Breast epithelium (tissue), 4 donors: ENCODE measurements around the gene BRD1. TPM values are rescaled to one million over a fixed set of nuclear protein-coding genes. Genes with fewer than 3 reads are reported as not detected.

Source experiments
- DNase-seq, 2 donors: peaks; one replicate each; pipeline ENCODE4 v3.0.0-alpha.2; 2019; ENCODE audit warnings: low spot score in 2 of 2
- H3K27ac ChIP-seq, 2 donors: fragments of 200-600 bp; sonication (generic) in 1 of 2; one replicate each; pipeline ENCODE4 v1.5.1; 2016 to 2019; ENCODE audit warnings: mild to moderate bottlenecking in 1 of 2
- H3K27me3 ChIP-seq, 2 donors: fragments of 200-600 bp; sonication (generic) in 1 of 2; one replicate each; pipeline versions ENCODE4 v1.5.1 to v1.6.0; 2017 to 2019; ENCODE audit warnings: control low read depth in 1 of 2, mild to moderate bottlenecking in 1 of 2
- H3K36me3 ChIP-seq: fragments of 200-600 bp; one replicate; pipeline ENCODE4 v1.5.1; 2019
- H3K4me1 ChIP-seq, 2 donors: fragments of 200-600 bp; sonication (generic); one replicate each; pipeline ENCODE4 v1.5.1; 2016 to 2019; ENCODE audit warnings: control low read depth in 1 of 2
- H3K4me3 ChIP-seq, 3 donors: fragments of 200-600 bp; sonication (generic); 1 replicate in 2 of 3; 2 replicates in 1 of 3; pipeline ENCODE4 v1.5.1; 2016 to 2019; ENCODE audit warnings: mild to moderate bottlenecking in 3 of 3, moderate library complexity in 2 of 3
- H3K9me3 ChIP-seq, 2 donors: fragments of 200-600 bp; sonication (generic) in 1 of 2; one replicate each; pipeline ENCODE4 v1.5.1; 2016 to 2019; ENCODE audit warnings: control low read depth in 1 of 2
- CTCF ChIP-seq, 3 donors: fragments of 450-650 bp; IDR thresholded peaks; one replicate each; pipeline ENCODE4 v1.5.1; 2016 to 2017; ENCODE audit warnings: antibody characterized with exemption in 3 of 3, mild to moderate bottlenecking in 3 of 3, moderate library complexity in 3 of 3
- POLR2A ChIP-seq: fragments of 450-650 bp; IDR thresholded peaks from one replicate; pipeline ENCODE4 v1.6.1; 2016; ENCODE audit warnings: antibody characterized with exemption, mild to moderate bottlenecking, moderate library complexity
- POLR2AphosphoS5 ChIP-seq, 3 donors: sonication (generic); formaldehyde crosslinking; IDR thresholded peaks; one replicate each; pipeline ENCODE4 v1.6.1; 2017; ENCODE audit warnings: antibody characterized with exemption in 3 of 3
- intact Hi-C: fragments of 100-400 bp; cut with DNase I; formaldehyde crosslinking; loops from one replicate; pipeline ENCODE4 v1.15.1; 2023; ENCODE audit warnings: low total_unique reads
- total RNA-seq, 3 donors: library from RNA; depleted of rRNA; stranded (reverse); fragments of >200 nt; gene quantifications; one replicate each; pipeline ENCODE4 v1.1.0, GENCODE V29; 2016

BRD1 gene
- total RNA-seq, 3 donors from 2014 or later, result 33.4 to 35.1 (median 34.1) TPM

- intact Hi-C loops, result loop anchor here (10.0 kb wide), 1 partner anchor 294 kb away; the partner anchor contains the start of gene TTLL8
- Histone ChIP-seq H3K9me3 (peaks cover under 1 to 8% of the 10 kb centered on the region in 2 donors), H3K27me3 (peaks cover 0 to 5% of the 10 kb centered on the region in 2 donors), H3K36me3 (no peaks in the 10 kb centered on the region), H3K4me3 (no peak overlapping the region), H3K4me1 (no peaks in the 10 kb centered on the region), H3K27ac (no peak overlapping the region)
- peak in 1 of 2 donors; percentile 33 for DNase-seq
- TF ChIP-seq POLR2A, result no peak
- no peak for TF ChIP-seq POLR2AphosphoS5 (IDR thresholded peaks at IDR 0.05)
- no peak for TF ChIP-seq CTCF (IDR thresholded peaks at IDR 0.05)
These were observed 66.8 kb downstream of the BRD1 start for GRCh38 chr22:49760630-49761571.

- Histone ChIP-seq H3K4me3 (no peak overlapping the region), H3K4me1 (no peaks in the 10 kb centered on the region), H3K27me3 (peaks cover 0 to 6% of the 10 kb centered on the region in 2 donors), H3K36me3 (no peaks in the 10 kb centered on the region), H3K27ac (no peak overlapping the region), H3K9me3 (peaks cover 0 to 4% of the 10 kb centered on the region in 2 donors)
- no peak for TF ChIP-seq CTCF (IDR thresholded peaks at IDR 0.05)
- TF ChIP-seq POLR2A, result no peak
- TF ChIP-seq POLR2AphosphoS5 (IDR thresholded peaks at IDR 0.05), result no peak
- DNase-seq, result peak in 1 of 2 donors; percentile 37
- intact Hi-C loops, result loop anchor here (10.0 kb wide), 1 partner anchor 295 kb away; the partner anchor contains the start of gene TTLL8
These were observed 67.4 kb downstream of the BRD1 start for GRCh38 chr22:49760280-49760629.

- peak in 1 of 2 donors; percentile 9 for DNase-seq
- Histone ChIP-seq H3K4me3 (no peak overlapping the region), H3K4me1 (no peaks in the 10 kb centered on the region), H3K36me3 (no peaks in the 10 kb centered on the region), H3K9me3 (no peaks in the 10 kb centered on the region), H3K27ac (no peak overlapping the region), H3K27me3 (peaks cover 0 to 9% of the 10 kb centered on the region in 2 donors)
- intact Hi-C loops, result no loop called here
- no peak for TF ChIP-seq CTCF (IDR thresholded peaks at IDR 0.05)
- TF ChIP-seq POLR2A, result no peak
- no peak for TF ChIP-seq POLR2AphosphoS5 (IDR thresholded peaks at IDR 0.05)
These were observed 71.0 kb downstream of the BRD1 start for GRCh38 chr22:49756676-49757075.

- Histone ChIP-seq H3K9me3 (no peaks in the 10 kb centered on the region), H3K4me3 (no peak overlapping the region), H3K27me3 (peaks cover 0 to 9% of the 10 kb centered on the region in 2 donors), H3K4me1 (no peaks in the 10 kb centered on the region), H3K36me3 (no peaks in the 10 kb centered on the region), H3K27ac (no peak overlapping the region)
- DNase-seq, result peak in 1 of 2 donors; percentile 5
- no peak for TF ChIP-seq POLR2AphosphoS5 (IDR thresholded peaks at IDR 0.05)
- TF ChIP-seq POLR2A, result no peak
- TF ChIP-seq CTCF (IDR thresholded peaks at IDR 0.05), result no peak
- intact Hi-C loops, result no loop called here
These were observed 71.5 kb downstream of the BRD1 start for GRCh38 chr22:49756201-49756600.

- Histone ChIP-seq H3K4me3 (no peak overlapping the region), H3K27ac (no peak overlapping the region), H3K36me3 (no peaks in the 10 kb centered on the region), H3K27me3 (peaks cover 0 to 10% of the 10 kb centered on the region in 2 donors), H3K4me1 (no peaks in the 10 kb centered on the region), H3K9me3 (no peaks in the 10 kb centered on the region)
- intact Hi-C loops, result no loop called here
- TF ChIP-seq POLR2A (no peak), POLR2AphosphoS5 (IDR thresholded peaks at IDR 0.05) (no peak), CTCF (IDR thresholded peaks at IDR 0.05) (no peak)
- DNase-seq, result no peak
These were observed 72.1 kb downstream of the BRD1 start for GRCh38 chr22:49755631-49756001.
